Fibroblast of lung (primary cell): Measurements from ENCODE around the gene NTSR1.

Experiments used
- CTCF ChIP-seq, 2 donors: IDR thresholded peaks in 1 of 2; conservative IDR thresholded peaks in 1 of 2; 1 replicate in 1 of 2; 2 replicates in 1 of 2; pipeline ENCODE4 v1.5.1; 2011 to 2012; ENCODE audit warnings: low read length in 2 of 2, control low read depth in 1 of 2, inconsistent platforms in 1 of 2, low read depth in 1 of 2, mild to moderate bottlenecking in 1 of 2
- EZH2 ChIP-seq: IDR thresholded peaks from 2 replicates; pipeline ENCODE4 v1.5.1; 2012; ENCODE audit warnings: low read length, control low read depth, mild to moderate bottlenecking; ENCODE audit errors: missing control alignments

GRCh38 chr20:62762801-62763368, 54.2 kb downstream of the NTSR1 start:
- TF ChIP-seq CTCF (conservative IDR thresholded peaks at IDR 0.05 in 1 of 2, IDR thresholded peaks at IDR 0.05 in 1 of 2; ENCODE audit: low read depth in 1 of 2, low read length in 2 of 2), result no peak
- TF ChIP-seq EZH2, result no peak
